Measurements from ENCODE around the gene MATN1. TPM values are rescaled to one million over a fixed set of nuclear protein-coding genes. Genes with fewer than 3 reads are reported as not detected.

The MATN1 gene
- total RNA-seq, 1 experiment from 2014 or later, result 0.47 TPM

DNA sequence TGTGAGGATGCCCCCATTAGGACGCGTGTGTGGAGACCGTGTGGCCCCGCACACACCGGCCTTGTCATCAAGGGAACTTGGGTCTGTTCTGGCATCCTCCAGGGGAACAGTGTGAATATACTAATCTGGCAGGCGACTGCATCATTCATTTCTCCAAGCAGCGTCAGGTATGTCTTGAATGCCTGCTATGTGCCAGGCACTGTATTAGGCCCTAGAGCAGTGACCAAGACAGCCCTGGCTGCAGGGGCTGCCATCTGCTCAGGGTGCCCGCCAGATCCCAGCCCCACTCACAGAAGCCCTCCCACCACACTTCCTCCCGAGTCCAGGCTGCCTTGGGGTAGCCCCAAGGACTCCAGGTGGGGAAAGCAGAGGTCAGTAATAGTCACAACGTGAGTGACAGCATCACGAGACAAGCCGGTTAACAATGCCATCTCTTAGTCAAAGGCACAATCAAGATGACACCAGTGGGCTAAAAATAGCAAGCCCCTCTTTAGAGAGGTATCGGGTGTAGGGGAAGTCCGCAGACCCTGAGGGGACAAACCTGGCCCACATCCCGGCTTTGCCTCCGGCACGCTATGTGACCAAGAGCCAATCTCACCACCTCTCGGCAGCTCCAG, 41.7 kb upstream of the MATN1 start:
- TF ChIP-seq, protein P1, sequence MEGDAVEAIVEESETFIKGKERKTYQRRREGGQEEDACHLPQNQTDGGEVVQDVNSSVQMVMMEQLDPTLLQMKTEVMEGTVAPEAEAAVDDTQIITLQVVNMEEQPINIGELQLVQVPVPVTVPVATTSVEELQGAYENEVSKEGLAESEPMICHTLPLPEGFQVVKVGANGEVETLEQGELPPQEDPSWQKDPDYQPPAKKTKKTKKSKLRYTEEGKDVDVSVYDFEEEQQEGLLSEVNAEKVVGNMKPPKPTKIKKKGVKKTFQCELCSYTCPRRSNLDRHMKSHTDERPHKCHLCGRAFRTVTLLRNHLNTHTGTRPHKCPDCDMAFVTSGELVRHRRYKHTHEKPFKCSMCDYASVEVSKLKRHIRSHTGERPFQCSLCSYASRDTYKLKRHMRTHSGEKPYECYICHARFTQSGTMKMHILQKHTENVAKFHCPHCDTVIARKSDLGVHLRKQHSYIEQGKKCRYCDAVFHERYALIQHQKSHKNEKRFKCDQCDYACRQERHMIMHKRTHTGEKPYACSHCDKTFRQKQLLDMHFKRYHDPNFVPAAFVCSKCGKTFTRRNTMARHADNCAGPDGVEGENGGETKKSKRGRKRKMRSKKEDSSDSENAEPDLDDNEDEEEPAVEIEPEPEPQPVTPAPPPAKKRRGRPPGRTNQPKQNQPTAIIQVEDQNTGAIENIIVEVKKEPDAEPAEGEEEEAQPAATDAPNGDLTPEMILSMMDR (IDR thresholded peaks at IDR 0.05; ENCODE audit: unreplicated experiment), result no peak
- H3K9me3 Mint-ChIP-seq (ENCODE audit: unreplicated experiment), result no peaks in the 10 kb centered on the region
- H3K4me3 Mint-ChIP-seq (ENCODE audit: unreplicated experiment), result no peak overlapping the region
- intact Hi-C loops (cut with micrococcal nuclease), result no loop called here
- no peaks in the 10 kb centered on the region for H3K27me3 Mint-ChIP-seq (ENCODE audit: insufficient read depth, unreplicated experiment)
- peaks cover 11% of the 10 kb centered on the region for H3K4me1 Mint-ChIP-seq (ENCODE audit: insufficient read depth, unreplicated experiment)
- CTCF ChIA-PET, result interaction anchor here (1.7 kb wide), 1 partner anchor 11 kb away, joined by 3 read pairs; no protein-coding TSS in a partner anchor
- no peak for DNase-seq (ENCODE audit: unreplicated experiment)
- POLR2A ChIA-PET, result interaction anchor here (0.7 kb wide), 1 partner anchor 199 kb away, joined by 3 read pairs; no protein-coding TSS in a partner anchor
- BruUV-seq (replicated peaks), result no TSS peak
- H3K27ac Mint-ChIP-seq (ENCODE audit: low read depth, unreplicated experiment), result no peak overlapping the region
- H3K36me3 Mint-ChIP-seq (ENCODE audit: insufficient read depth, unreplicated experiment), result peaks cover 17% of the 10 kb centered on the region

DNA sequence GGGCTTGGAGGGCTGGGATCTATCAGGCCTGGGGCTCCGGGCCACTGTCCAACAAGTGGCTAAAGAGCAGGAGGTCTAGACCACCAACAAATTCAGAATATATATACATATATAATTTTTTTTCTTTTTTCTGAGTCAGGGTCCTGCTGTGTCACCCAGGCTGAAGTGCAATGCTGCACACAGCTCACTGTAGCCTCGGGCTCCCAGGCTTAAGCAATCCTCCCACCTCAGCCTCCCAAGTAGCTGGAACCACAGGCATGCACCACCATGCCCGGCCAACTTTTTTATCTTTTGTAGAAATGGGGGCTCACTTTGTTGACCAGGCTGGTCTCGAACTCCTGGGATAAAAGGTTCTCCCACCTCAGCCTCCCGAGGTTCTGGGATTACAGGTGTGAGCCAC, 41.0 kb upstream of the MATN1 start:
- Mint-ChIP-seq H3K27me3 (ENCODE audit: insufficient read depth, unreplicated experiment) (no peaks in the 10 kb centered on the region), H3K4me1 (ENCODE audit: insufficient read depth, unreplicated experiment) (peaks cover 11% of the 10 kb centered on the region), H3K4me3 (ENCODE audit: unreplicated experiment) (no peak overlapping the region), H3K27ac (ENCODE audit: low read depth, unreplicated experiment) (no peak overlapping the region), H3K9me3 (ENCODE audit: unreplicated experiment) (no peaks in the 10 kb centered on the region), H3K36me3 (ENCODE audit: insufficient read depth, unreplicated experiment) (peaks cover 17% of the 10 kb centered on the region)
- BruUV-seq (replicated peaks), result no TSS peak
- DNase-seq (ENCODE audit: unreplicated experiment), result no peak
- TF ChIP-seq, protein P1 (IDR thresholded peaks at IDR 0.05; ENCODE audit: unreplicated experiment), result no peak
- POLR2A ChIA-PET, result no interaction called here
- CTCF ChIA-PET, result no interaction called here
- intact Hi-C loops (cut with micrococcal nuclease), result no loop called here

DNA sequence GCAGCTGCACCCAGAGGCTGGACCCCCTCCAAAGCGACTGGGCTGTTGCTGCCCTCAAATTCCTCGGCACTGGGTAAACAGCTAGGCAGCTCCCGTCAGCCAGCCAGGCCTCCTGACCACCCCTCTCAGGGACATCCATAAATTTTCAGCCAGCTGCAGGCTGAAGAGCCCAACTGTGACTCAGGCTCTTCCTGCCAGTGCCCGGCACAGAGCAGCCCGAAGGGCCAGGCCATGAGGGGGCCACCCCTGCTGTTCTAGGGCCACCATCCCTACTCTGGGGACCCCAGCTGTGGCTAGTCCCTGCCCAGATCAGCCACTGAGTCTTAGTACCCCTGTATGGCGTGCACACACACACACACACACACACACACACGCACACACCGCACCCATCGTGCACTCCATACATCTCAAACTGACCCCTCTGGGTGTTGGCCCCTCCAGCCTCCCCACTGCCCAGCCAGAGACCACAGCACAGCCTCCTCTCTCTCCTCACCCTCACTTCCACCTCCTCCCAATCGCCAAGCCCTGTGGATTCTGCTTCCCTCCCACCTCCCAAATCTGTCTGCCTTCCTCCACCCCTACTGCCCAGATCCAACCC, 40.4 kb upstream of the MATN1 start:
- H3K27me3 Mint-ChIP-seq (ENCODE audit: insufficient read depth, unreplicated experiment), result no peaks in the 10 kb centered on the region
- no peak for DNase-seq (ENCODE audit: unreplicated experiment)
- TF ChIP-seq, protein P1 (IDR thresholded peaks at IDR 0.05; ENCODE audit: unreplicated experiment), result no peak
- peaks cover 17% of the 10 kb centered on the region for H3K36me3 Mint-ChIP-seq (ENCODE audit: insufficient read depth, unreplicated experiment)
- CTCF ChIA-PET, result no interaction called here
- BruUV-seq (replicated peaks), result no TSS peak
- intact Hi-C loops (cut with micrococcal nuclease), result no loop called here
- no peaks in the 10 kb centered on the region for H3K9me3 Mint-ChIP-seq (ENCODE audit: unreplicated experiment)
- H3K27ac Mint-ChIP-seq (ENCODE audit: low read depth, unreplicated experiment), result no peak overlapping the region
- POLR2A ChIA-PET, result interaction anchor here (1.0 kb wide), 1 partner anchor 36 kb away, joined by 3 read pairs; no protein-coding TSS in a partner anchor
- H3K4me1 Mint-ChIP-seq (ENCODE audit: insufficient read depth, unreplicated experiment), result peaks cover 9% of the 10 kb centered on the region
- H3K4me3 Mint-ChIP-seq (ENCODE audit: unreplicated experiment), result no peak overlapping the region

- ChIA-PET POLR2A (interaction anchor here (0.7 to 1.6 kb wide), 3 partner anchors 14 to 149 kb away, joined by 3 to 7 read pairs (median 3); no protein-coding TSS in a partner anchor), CTCF (interaction anchor here (1.0 kb wide), 1 partner anchor 39 kb away, joined by 6 read pairs; no protein-coding TSS in a partner anchor)
- Mint-ChIP-seq H3K27me3 (ENCODE audit: insufficient read depth, unreplicated experiment) (no peaks in the 10 kb centered on the region), H3K36me3 (ENCODE audit: insufficient read depth, unreplicated experiment) (peaks cover 13% of the 10 kb centered on the region), H3K4me1 (ENCODE audit: insufficient read depth, unreplicated experiment) (peaks cover 7% of the 10 kb centered on the region), H3K4me3 (ENCODE audit: unreplicated experiment) (no peak overlapping the region), H3K9me3 (ENCODE audit: unreplicated experiment) (no peaks in the 10 kb centered on the region), H3K27ac (ENCODE audit: low read depth, unreplicated experiment) (no peak overlapping the region)
- no TSS peak for BruUV-seq (replicated peaks)
- intact Hi-C loops (cut with micrococcal nuclease), result no loop called here
- TF ChIP-seq, protein P1 (IDR thresholded peaks at IDR 0.05; ENCODE audit: unreplicated experiment), result no peak
- DNase-seq (ENCODE audit: unreplicated experiment), result no peak
These were observed 39.7 kb upstream of the MATN1 start for GRCh38 chr1:30762930-30763650.
